ENCODE data around the gene FASTK.
"Not testable (repeated sequence)": the region's sequence is repeated elsewhere in the genome, so short reads cannot be mapped to it uniquely, and the experiment has no call there.

FASTK gene

GRCh38 chr7:151026771-151027727, 53.6 kb downstream of the FASTK start:
- not testable (repeated sequence) for DNase-seq (ENCODE audit: low read depth in 3 of 3)

All from stimulated activated CD4-positive, alpha-beta T cell treated with anti-CD3 and anti-CD28 coated beads, TNF-alpha, amount 100 ng/mL, for 4 hours (primary cell).